B cell (primary cell): ENCODE results near the gene CD180. TPM values are rescaled to one million over a fixed set of nuclear protein-coding genes. Genes with fewer than 3 reads are reported as not detected.
A peak's percentile ranks its signal among the peaks of the same experiment; 100 is the strongest.

Experiments used
- ATAC-seq: fragments of 200-7000 bp; cut with Tn5 transposase; one replicate; pipeline ENCODE4 v1.10.0; 2021; ENCODE audit warnings: low read depth, mild to moderate bottlenecking, moderate number of reproducible peaks, moderate library complexity
- CTCF ChIA-PET: fragments of 350-600 bp; sonication (Branson Sonifier 250); formaldehyde crosslinking; loops from one replicate; lab custom pipeline; 2021; ENCODE audit warnings: antibody characterized with exemption, inconsistent platforms; lab: Charles Lee
- POLR2A ChIA-PET: fragments of 350-600 bp; sonication (Branson Sonifier 250); formaldehyde crosslinking; loops from one replicate; lab custom pipeline; 2021; ENCODE audit warnings: antibody characterized with exemption; lab: Charles Lee
- DNase-seq: peaks from one replicate; pipeline ENCODE4 v3.0.0; 2013
- H2AFZ ChIP-seq: 2 replicates; pipeline ENCODE4 v1.6.1; 2012; ENCODE audit warnings: mild to moderate bottlenecking, low read depth, low read length; ENCODE audit not compliant: insufficient read depth, poor library complexity, severe bottlenecking
- H3K27ac ChIP-seq, 2 donors: 1 replicate in 1 of 2; 2 replicates in 1 of 2; pipeline ENCODE4 v1.5.1; 2012 to 2013; ENCODE audit warnings: low read length in 2 of 2, mild to moderate bottlenecking in 2 of 2, moderate library complexity in 1 of 2
- H3K27me3 ChIP-seq, 4 experiments: fragments of 200-600 bp in 1 of 4; sonication (generic) in 1 of 4; replicated peaks in 1 of 4; 1 replicate in 2 of 4; 2 replicates in 2 of 4; pipeline versions ENCODE4 v1.6.1 to v1.7.0; 2013 to 2016; ENCODE audit warnings: low read length in 3 of 4, mild to moderate bottlenecking in 2 of 4, mixed read lengths in 1 of 4, moderate library complexity in 1 of 4; ENCODE audit not compliant: insufficient read depth in 4 of 4, control insufficient read depth in 3 of 4; ENCODE audit errors: control extremely low read depth in 1 of 4
- H3K36me3 ChIP-seq, 2 experiments: replicated peaks in 1 of 2; 1 replicate in 1 of 2; 2 replicates in 1 of 2; pipeline versions ENCODE4 v1.6.1 to v1.7.1; 2013; ENCODE audit warnings: low read length in 1 of 2; ENCODE audit not compliant: insufficient read depth in 2 of 2, control insufficient read depth in 1 of 2; ENCODE audit errors: control extremely low read depth in 1 of 2, extremely low read depth in 1 of 2
- H3K4me1 ChIP-seq, 2 donors: fragments of 200-600 bp in 1 of 2; sonication (generic) in 1 of 2; 1 replicate in 1 of 2; 2 replicates in 1 of 2; pipeline versions ENCODE4 v1.5.1 to v1.6.1; 2013 to 2017; ENCODE audit warnings: low read length in 2 of 2; ENCODE audit not compliant: control insufficient read depth in 2 of 2, insufficient read depth in 2 of 2
- H3K4me2 ChIP-seq: replicated peaks from 2 replicates; pipeline ENCODE3; 2012; ENCODE audit warnings: mild to moderate bottlenecking, low read depth, low read length; ENCODE audit not compliant: poor library complexity, severe bottlenecking
- H3K4me3 ChIP-seq, 5 experiments: fragments of 200-600 bp in 1 of 5; sonication (generic) in 1 of 5; 1 replicate in 3 of 5; 2 replicates in 2 of 5; pipeline versions ENCODE4 v1.5.1 to v1.7.0; 2011 to 2016; ENCODE audit warnings: low read length in 4 of 5, mild to moderate bottlenecking in 4 of 5, low read depth in 2 of 5, control low read depth in 1 of 5, moderate library complexity in 1 of 5; ENCODE audit not compliant: insufficient read depth in 1 of 5; ENCODE audit errors: control extremely low read depth in 1 of 5, extremely low read depth in 1 of 5
- H3K79me2 ChIP-seq: fragments of 200-600 bp; sonication (generic); one replicate; pipeline ENCODE4 v1.6.0; 2016; ENCODE audit warnings: low read length; ENCODE audit not compliant: control insufficient read depth, insufficient read depth
- H3K9ac ChIP-seq: fragments of 200-600 bp; sonication (generic); 2 replicates; pipeline ENCODE4 v1.6.1; 2017; ENCODE audit warnings: mild to moderate bottlenecking, low read length, moderate library complexity
- H3K9me3 ChIP-seq, 3 donors: one replicate each; pipeline versions ENCODE4 v1.6.1 to v1.7.1; 2013; ENCODE audit warnings: low read length in 2 of 3; ENCODE audit not compliant: control insufficient read depth in 2 of 3, insufficient read depth in 1 of 3; ENCODE audit errors: control extremely low read depth in 1 of 3
- H4K20me1 ChIP-seq: 2 replicates; pipeline ENCODE4 v1.6.0; 2012; ENCODE audit warnings: mild to moderate bottlenecking, low read length; ENCODE audit not compliant: insufficient read depth, control insufficient read depth, poor library complexity, severe bottlenecking
- H3K27ac Mint-ChIP-seq: one replicate; pipeline ENCODE4 v1.8.0; 2021; ENCODE audit warnings: mixed read lengths
- H3K27me3 Mint-ChIP-seq: one replicate; pipeline ENCODE4 v1.8.0; 2021; ENCODE audit warnings: mixed read lengths
- H3K4me1 Mint-ChIP-seq: one replicate; pipeline ENCODE4 v1.8.0; 2021; ENCODE audit warnings: mixed read lengths
- H3K4me3 Mint-ChIP-seq: one replicate; pipeline ENCODE4 v1.8.0; 2021; ENCODE audit warnings: mixed read lengths
- H3K9me3 Mint-ChIP-seq: one replicate; pipeline ENCODE4 v1.8.0; 2022; ENCODE audit warnings: mixed read lengths; ENCODE audit not compliant: insufficient read depth
- CTCF ChIP-seq: fragments of 200-600 bp; IDR thresholded peaks from one replicate; pipeline ENCODE4 v1.8.0; 2022; ENCODE audit warnings: antibody characterized with exemption, mild to moderate bottlenecking
- EZH2 ChIP-seq: IDR thresholded peaks from 2 replicates; pipeline ENCODE4 v1.6.1; 2012; ENCODE audit warnings: borderline replicate concordance, low read depth, mild to moderate bottlenecking, moderate library complexity, low read length; ENCODE audit not compliant: insufficient read depth, poor library complexity, severe bottlenecking
- WGBS: methylation state at CpG from one replicate; pipeline ENCODE4 v1.1.5; 2013; ENCODE audit warnings: missing lambda C conversion rate; ENCODE audit not compliant: insufficient coverage; 5-methylcytosine and 5-hydroxymethylcytosine counted together
- intact Hi-C: fragments of 100-400 bp; cut with micrococcal nuclease; formaldehyde crosslinking; loops from one replicate; pipeline ENCODE4 v1.10.0; 2022
- polyA plus RNA-seq: library from polyadenylated mRNA; depleted of rRNA; stranded (reverse); fragments of >200 nt; gene quantifications from 2 replicates; pipeline ENCODE4 v1.2.3, GENCODE V29; 2012
- total RNA-seq, 2 donors: library from RNA; stranded (reverse); fragments of 120-200 nt in 1 of 2; gene quantifications; 1 replicate in 1 of 2; 2 replicates in 1 of 2; pipeline versions ENCODE4 v1.2.3 to v1.2.4, GENCODE V29; 2013 to 2022

Gene CD180
- total and polyA plus RNA-seq, 2 donors (not counting 1 experiment from before 2014, with no cell fraction given): 16.1 to 16.4 TPM

- Mint-ChIP-seq H3K27me3 (no peaks in the 10 kb centered on the region), H3K4me3 (peak overlapping the region; percentile 52), H3K27ac (peak overlapping the region; percentile 92), H3K4me1 (peaks cover 92% of the 10 kb centered on the region), H3K9me3 (peaks cover 3% of the 10 kb centered on the region)
- Histone ChIP-seq H3K36me3 (no peaks in the 10 kb centered on the region), H4K20me1 (no peaks in the 10 kb centered on the region), H3K79me2 (peaks cover 63% of the 10 kb centered on the region), H2AFZ (no peak overlapping the region), H3K27ac (peak overlapping the region; percentile 86 to 88), H3K9ac (no peak overlapping the region), H3K4me1 (peaks cover 93 to 97% of the 10 kb centered on the region in 2 donors), H3K4me2 (peak overlapping the region; percentile 69), H3K4me3 (peak overlapping the region in 1 of 5 experiments; percentile 36), H3K27me3 (no peaks in the 10 kb centered on the region), H3K9me3 (peaks cover 0 to 19% (median 7%) of the 10 kb centered on the region in 3 donors)
- TF ChIP-seq EZH2 (no peak), CTCF (no peak)
- ATAC-seq: no peak
- WGBS: 6% methylated on average over 2 of the region's 2 CpGs
- POLR2A ChIA-PET: interaction anchor here (0.7 to 1.4 kb wide), 5 partner anchors 8 to 1012 kb away, joined by 3 to 7 read pairs (median 5); partner anchors contain the start of gene PIK3R1
- intact Hi-C loops: loop anchor here (1.0 kb wide), 1 partner anchor 7 kb away; the partner anchor contains the start of gene CD180
- DNase-seq: peak; percentile 31
- CTCF ChIA-PET: interaction anchor here (1.4 to 13.8 kb wide), 5 partner anchors 9 to 1049 kb away, joined by 3 to 582 read pairs (median 6); partner anchors contain the start of gene CD180
Observed at GRCh38 chr5:67203701-67204074, 7.1 kb upstream of the CD180 start.

- intact Hi-C loops: no loop called here
- peak overlapping the region in 1 of 5 experiments; percentile 4 for H3K4me3 ChIP-seq
- no peak overlapping the region for H3K9ac ChIP-seq
- H3K27ac ChIP-seq: peak overlapping the region; percentile 86 to 88
- Mint-ChIP-seq H3K27me3 (no peaks in the 10 kb centered on the region), H3K4me1 (peaks cover 94% of the 10 kb centered on the region), H3K4me3 (peak overlapping the region; percentile 71), H3K9me3 (peaks cover 3% of the 10 kb centered on the region), H3K27ac (peak overlapping the region; percentile 95)
- ATAC-seq (no peak), DNase-seq (peak; percentile 47)
- H3K9me3 ChIP-seq: peaks cover 0 to 19% (median 7%) of the 10 kb centered on the region in 3 donors
- CTCF ChIA-PET: interaction anchor here (0.9 to 13.8 kb wide), 5 partner anchors 8 to 40 kb away, joined by 3 to 582 read pairs (median 9); partner anchors contain the start of gene CD180
- no peak for TF ChIP-seq EZH2
- no peak for TF ChIP-seq CTCF
- peaks cover 65% of the 10 kb centered on the region for H3K79me2 ChIP-seq
- peak overlapping the region; percentile 23 for H2AFZ ChIP-seq
- peak overlapping the region; percentile 28 for H3K4me2 ChIP-seq
- H3K27me3 ChIP-seq: no peaks in the 10 kb centered on the region
- POLR2A ChIA-PET: interaction anchor here (0.7 to 1.6 kb wide), 3 partner anchors 10 to 1013 kb away, joined by 3 to 5 read pairs (median 5); partner anchors contain the start of gene PIK3R1
- no peaks in the 10 kb centered on the region for H3K36me3 ChIP-seq
- WGBS: 0% methylated on average over 1 of the region's 4 CpGs
- H3K4me1 ChIP-seq: peaks cover 93 to 97% of the 10 kb centered on the region in 2 donors
- no peaks in the 10 kb centered on the region for H4K20me1 ChIP-seq
Observed at GRCh38 chr5:67202828-67203227, 6.2 kb upstream of the CD180 start.
